NCI-H748 (cell line): ENCODE measurements around the gene RPH3AL.
"Not testable (repeated sequence)": the region's sequence is repeated elsewhere in the genome, so short reads cannot be mapped to it uniquely, and the experiment has no call there.

Experiments used
- DNase-seq: peaks from one replicate; lab custom pipeline; 2025; ENCODE audit not compliant: unreplicated experiment; lab: John Stamatoyannopoulos, UW

RPH3AL gene

DNA sequence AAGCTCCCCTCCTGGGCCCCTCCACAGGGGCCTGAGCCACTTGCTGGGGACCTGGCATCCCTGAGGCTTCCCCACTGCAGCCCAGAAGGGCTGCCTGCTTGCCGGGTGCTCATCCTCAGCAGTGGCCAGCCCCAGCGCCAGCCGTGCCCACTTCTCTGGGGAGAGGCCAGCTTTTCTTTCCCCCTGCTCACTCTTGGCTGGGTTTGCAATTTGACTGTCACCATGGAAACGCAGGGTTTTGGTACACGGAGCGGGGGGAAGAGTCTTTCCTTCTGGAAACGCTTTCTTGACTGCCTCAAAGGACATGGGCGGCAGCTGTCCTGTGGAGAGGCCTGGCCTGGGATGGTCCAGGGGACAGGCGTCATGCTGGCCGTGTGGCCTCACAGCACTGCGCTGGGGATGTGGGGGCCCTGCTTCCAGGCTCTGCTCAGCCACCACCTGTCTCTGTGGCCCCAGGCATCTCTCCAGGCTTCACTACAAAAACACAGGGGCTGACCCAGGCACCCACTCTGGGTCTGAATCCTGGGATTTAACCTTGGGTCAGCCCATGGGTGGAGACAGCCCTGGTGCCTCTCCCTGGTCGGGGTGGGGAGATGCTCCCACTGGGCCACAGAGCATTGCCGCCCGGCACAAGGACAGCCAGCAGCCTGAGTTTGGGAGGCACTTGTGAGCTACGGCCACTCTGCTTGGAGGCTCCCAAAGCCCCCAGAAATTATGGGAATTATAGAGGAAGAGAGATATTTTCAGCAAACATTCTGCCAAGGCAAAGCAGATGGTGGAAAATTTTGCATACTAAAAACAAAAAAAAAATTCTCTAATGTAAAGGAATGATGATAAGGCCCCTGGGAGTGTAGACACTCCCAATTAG, 125.3 kb downstream of the RPH3AL start:
- peak; percentile 19 for DNase-seq

- DNase-seq: no peak
These were observed 126.2 kb downstream of the RPH3AL start for GRCh38 chr17:226108-227077.

- no peak for DNase-seq
These were observed 127.1 kb downstream of the RPH3AL start for GRCh38 chr17:225551-225950.

DNA sequence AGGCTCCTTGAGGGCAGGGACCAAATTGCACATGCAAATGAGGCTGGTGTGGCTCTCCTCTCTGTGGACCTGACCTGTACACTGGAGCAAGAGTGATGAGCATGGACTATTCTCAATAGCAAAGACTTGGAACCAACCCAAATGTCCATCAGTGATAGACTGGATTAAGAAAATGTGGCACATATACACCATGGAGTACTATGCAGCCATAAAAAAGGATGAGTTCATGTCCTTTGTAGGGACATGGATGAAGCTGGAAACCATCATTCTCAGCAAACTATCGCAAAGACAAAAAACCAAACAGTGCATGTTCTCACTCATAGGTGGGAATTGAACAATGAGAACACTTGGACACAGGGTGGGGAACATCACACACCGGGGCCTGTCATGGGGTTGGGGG, 128.0 kb downstream of the RPH3AL start:
- DNase-seq: not testable (repeated sequence)

DNA sequence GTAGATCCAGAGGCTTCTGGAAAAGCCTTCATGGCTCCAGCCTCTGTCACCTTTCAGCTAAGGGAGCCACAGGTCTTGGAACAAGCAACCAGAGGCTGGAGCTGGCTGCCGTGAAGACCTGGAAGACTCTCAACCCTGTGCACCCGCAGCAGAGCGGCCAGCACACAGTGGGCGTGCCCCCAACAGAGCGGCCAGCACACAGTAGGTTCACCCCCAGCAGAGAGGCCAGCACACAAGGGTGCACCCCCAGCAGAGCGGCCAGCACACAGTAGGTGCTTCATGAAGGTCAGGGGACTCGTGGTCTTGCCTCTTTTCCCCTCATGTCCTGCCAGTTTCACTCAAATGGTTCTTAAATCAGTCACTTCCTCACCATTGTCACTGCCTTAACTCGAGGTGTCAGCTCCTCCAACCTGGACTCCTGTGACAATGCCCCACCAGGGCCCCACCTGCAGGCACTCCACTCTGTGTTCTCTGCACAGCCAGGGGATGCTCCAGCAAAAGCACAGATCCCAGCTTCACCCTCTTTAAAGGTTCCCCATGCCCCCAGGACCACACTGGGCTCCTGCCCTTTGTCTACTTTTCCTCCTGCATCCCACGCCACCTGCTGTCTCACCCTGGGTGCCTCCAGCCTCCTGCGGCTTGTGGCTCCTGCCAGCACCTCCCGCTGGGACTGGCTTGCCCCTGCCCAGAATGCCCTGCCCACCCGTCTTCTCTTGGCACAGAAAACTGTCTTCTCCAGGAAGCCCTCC, 128.7 kb downstream of the RPH3AL start:
- no peak for DNase-seq

DNA sequence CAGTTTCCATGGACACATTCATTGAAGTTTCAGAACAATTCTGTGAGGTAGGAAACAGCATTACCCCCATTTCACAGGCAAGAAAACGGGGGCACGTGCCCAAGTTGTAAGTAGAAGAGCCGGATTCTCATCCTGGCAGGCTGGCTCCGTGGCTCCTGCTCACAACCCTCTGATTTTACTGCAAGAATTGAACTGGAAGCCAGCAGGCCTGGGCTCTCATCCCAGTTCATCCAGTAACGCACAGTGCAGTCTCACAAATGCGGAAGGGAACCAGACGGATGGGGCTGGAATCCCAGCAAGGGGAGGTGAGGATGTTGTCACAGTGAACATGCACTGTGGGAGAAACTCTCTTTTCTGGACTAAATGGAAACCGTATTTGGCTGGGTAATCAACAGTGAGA, 130.4 kb downstream of the RPH3AL start:
- no peak for DNase-seq

- DNase-seq: no peak
These were observed 132.9 kb downstream of the RPH3AL start for GRCh38 chr17:219696-220095.

- DNase-seq: no peak
These were observed 134.0 kb downstream of the RPH3AL start for GRCh38 chr17:218432-219110.

DNA sequence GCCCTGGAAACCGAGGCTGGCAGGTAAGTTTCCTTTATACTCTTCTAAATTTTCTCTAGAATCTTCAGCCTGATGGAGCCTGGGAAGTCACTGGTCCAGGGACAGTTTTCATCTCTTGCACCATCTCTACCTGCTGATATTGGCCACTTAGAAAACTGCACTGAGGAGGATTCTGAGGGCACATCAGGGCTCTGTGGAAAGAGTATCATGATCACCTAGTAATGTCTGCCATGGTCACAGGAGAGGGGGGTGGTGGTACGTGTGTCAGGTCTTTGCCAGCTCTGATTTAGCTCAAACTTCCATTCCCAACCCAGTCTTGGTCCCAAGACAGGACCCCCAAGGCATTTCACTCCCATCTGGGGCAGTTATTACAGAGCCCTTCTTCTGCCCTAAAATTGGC, 136.0 kb downstream of the RPH3AL start:
- no peak for DNase-seq

GRCh38 chr17:215563-216478, 136.8 kb downstream of the RPH3AL start:
- DNase-seq: not testable (repeated sequence)

DNA sequence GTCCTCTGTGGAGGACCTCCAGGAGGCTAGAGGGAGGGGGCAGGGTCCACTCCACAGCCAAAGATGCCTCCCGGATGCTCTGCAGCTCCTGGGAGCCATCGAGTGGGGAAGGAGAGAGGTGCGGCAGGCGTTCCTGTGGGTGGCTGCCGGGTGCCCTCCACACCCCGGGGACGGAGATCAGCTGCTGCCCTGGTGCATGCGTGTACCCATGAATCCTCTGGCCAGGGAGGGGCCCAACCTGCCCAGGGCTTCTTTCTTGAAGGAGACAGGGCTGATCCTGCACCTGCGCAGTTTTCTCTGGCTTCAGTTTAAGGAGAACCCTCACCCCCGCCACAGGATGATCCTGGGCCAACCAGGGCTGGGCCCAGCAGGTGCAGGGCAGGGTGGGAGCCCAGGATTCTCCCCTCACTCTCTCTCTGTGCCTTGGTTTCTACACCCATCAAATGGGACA, 137.7 kb downstream of the RPH3AL start:
- no peak for DNase-seq

DNA sequence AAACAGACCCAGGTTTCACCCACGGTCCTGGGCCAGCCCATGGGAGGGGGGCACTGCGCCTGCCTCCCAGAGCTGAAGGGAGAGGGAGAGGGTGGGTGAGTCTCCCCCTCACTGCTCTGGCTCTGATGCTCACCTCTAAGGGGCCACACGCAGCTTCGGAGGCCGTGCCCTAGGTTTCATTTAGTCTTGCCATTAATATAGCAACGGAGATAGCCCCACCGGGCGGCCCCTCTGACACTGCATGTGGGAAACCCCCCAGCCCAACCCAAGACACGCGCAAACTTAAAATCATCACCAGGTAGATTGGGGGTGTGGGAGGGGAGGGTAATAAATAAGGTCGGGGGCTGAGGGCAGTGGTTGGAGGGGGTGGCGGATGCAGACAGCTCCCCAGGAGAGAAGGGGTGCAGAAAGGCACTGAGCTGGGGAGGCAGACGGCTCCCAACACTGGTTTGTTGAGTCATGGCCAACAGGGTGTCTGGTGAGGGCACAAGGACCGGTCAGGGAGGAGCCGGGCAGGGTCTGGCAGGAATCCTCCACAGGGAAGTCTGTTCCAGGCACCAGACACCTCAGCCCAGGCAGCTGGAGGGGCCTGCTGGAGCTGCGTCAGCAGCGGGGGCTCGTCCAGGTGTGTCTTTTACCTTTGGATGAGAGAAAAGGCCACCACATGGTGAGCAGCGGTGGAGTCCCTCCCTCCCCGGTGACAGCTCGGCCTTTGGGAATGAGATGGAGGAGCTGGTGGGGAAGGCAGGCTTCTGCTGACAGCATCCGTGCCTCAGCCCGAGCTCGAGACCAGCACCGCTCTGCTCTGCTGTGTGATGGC, 139.1 kb downstream of the RPH3AL start:
- DNase-seq: no peak

GRCh38 chr17:210402-210801, 142.2 kb downstream of the RPH3AL start:
- no peak for DNase-seq

DNA sequence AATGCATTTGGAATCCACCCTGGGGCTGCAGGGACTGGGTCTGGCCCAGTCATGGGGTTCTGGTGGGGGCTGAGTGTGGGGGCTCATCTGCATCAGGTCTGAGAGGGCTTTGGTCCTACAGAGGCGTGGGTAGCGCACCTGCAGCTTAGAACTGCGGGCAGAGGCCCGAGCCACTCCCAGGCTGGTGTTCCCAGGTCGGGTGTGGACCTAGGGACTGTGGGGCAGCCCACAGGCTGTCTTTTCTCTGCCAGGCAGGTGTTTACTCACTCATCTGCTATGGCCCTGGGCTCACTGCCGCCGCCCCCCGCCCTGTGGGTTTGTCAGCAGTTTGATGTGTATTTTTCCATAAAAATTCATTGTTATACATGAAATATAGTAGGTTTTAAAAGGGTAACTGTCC, 144.2 kb downstream of the RPH3AL start:
- peak; percentile 16 for DNase-seq

- no peak for DNase-seq
These were observed 144.8 kb downstream of the RPH3AL start for GRCh38 chr17:207775-208174.

DNA sequence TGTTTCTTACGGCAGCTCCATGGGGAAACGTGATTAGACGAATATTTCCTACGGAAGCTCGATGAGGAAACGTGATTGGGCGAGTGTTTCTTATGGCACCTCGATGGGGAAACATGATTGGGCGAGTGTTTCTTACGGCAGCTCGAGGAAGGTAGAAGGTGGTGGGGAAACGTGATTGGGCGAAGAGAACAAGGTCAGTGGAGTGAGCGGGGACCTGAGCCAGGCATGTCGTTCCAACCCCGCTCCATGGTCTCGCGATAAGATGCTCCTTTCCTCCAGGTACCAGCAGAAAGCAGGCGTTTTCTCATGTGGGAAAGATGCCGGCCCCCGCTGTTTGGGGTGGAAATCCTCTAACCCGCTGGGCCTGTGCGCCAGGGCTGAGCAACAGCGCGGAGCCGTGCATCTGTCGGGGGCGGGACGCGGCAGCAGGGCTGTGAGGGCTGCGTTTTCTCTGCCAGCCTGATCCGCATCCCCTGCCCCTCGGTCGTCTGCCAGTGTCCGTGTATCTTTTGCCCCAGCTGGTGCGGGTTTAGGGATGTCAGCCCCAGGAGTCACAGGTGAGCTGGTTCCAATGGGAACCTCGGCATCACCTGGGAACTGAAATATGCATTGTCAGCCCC, 145.6 kb downstream of the RPH3AL start:
- peak; percentile 54 for DNase-seq

- not testable (repeated sequence) for DNase-seq
These were observed 146.1 kb downstream of the RPH3AL start for GRCh38 chr17:206484-206883.

- no peak for DNase-seq
These were observed 146.8 kb downstream of the RPH3AL start for GRCh38 chr17:205817-206216.
